WERI-Rb-1 (cell line): ENCODE measurements around the gene SLC23A2.
"Not testable (repeated sequence)": the region's sequence is repeated elsewhere in the genome, so short reads cannot be mapped to it uniquely, and the experiment has no call there.

Experiments
- DNase-seq: peaks from one replicate; pipeline ENCODE4 v3.0.0-alpha.2; 2020
- H3K27ac ChIP-seq: fragments of 250-450 bp; sonication (Bioruptor Pico); 2 replicates; pipeline ENCODE4 v1.5.1; 2020; ENCODE audit warnings: mild to moderate bottlenecking, moderate library complexity
- H3K27me3 ChIP-seq: fragments of 250-450 bp; sonication (Bioruptor Pico); 2 replicates; pipeline ENCODE4 v1.5.1; 2021; ENCODE audit warnings: mild to moderate bottlenecking, low read depth, moderate library complexity; ENCODE audit not compliant: insufficient read depth, severe bottlenecking
- H3K36me3 ChIP-seq: fragments of 250-450 bp; sonication (Bioruptor Pico); 2 replicates; pipeline ENCODE4 v1.5.1; 2020; ENCODE audit warnings: mild to moderate bottlenecking, moderate library complexity
- H3K4me3 ChIP-seq: 2 replicates; pipeline ENCODE4 v1.5.1; 2011; ENCODE audit warnings: low read depth, mild to moderate bottlenecking, control low read depth, low read length
- H3K9me3 ChIP-seq: fragments of 250-450 bp; sonication (Bioruptor Pico); 2 replicates; pipeline ENCODE4 v1.5.1; 2021; ENCODE audit warnings: mild to moderate bottlenecking, moderate library complexity; ENCODE audit not compliant: severe bottlenecking
- CTCF ChIP-seq: IDR thresholded peaks from 2 replicates; pipeline ENCODE4 v1.5.1; 2011; ENCODE audit warnings: low read depth, mild to moderate bottlenecking, control low read depth, inconsistent platforms, low read length

SLC23A2 gene

GRCh38 chr20:4978050-4978918, 23.0 kb downstream of the SLC23A2 start:
- Histone ChIP-seq H3K4me3 (peak overlapping the region; percentile 11), H3K27me3 (no peaks in the 10 kb centered on the region), H3K36me3 (no peaks in the 10 kb centered on the region), H3K9me3 (no peaks in the 10 kb centered on the region), H3K27ac (peak overlapping the region; percentile 56)
- DNase-seq, result peak; percentile 46
- no peak for TF ChIP-seq CTCF

GRCh38 chr20:4976014-4976413, 25.3 kb downstream of the SLC23A2 start:
- DNase-seq, H3K36me3 ChIP-seq, H3K27me3 ChIP-seq, H3K9me3 ChIP-seq, H3K27ac ChIP-seq, H3K4me3 ChIP-seq: not testable (repeated sequence)

- H3K27ac ChIP-seq, result no peak overlapping the region
- no peak overlapping the region for H3K4me3 ChIP-seq
- peaks cover 15% of the 10 kb centered on the region for H3K36me3 ChIP-seq
- no peaks in the 10 kb centered on the region for H3K27me3 ChIP-seq
- DNase-seq, result no peak
- TF ChIP-seq CTCF, result no peak
- no peaks in the 10 kb centered on the region for H3K9me3 ChIP-seq
These were observed 27.8 kb downstream of the SLC23A2 start for GRCh38 chr20:4973330-4974097.

GRCh38 chr20:4972506-4973251, 28.6 kb downstream of the SLC23A2 start:
- Histone ChIP-seq H3K4me3 (no peak overlapping the region), H3K36me3 (peaks cover 23% of the 10 kb centered on the region), H3K27me3 (no peaks in the 10 kb centered on the region), H3K27ac (no peak overlapping the region), H3K9me3 (no peaks in the 10 kb centered on the region)
- TF ChIP-seq CTCF, result no peak
- no peak for DNase-seq

GRCh38 chr20:4971064-4971463, 30.2 kb downstream of the SLC23A2 start:
- Histone ChIP-seq H3K27me3 (no peaks in the 10 kb centered on the region), H3K4me3 (no peak overlapping the region), H3K27ac (no peak overlapping the region), H3K9me3 (no peaks in the 10 kb centered on the region), H3K36me3 (peaks cover 27% of the 10 kb centered on the region)
- no peak for DNase-seq
- no peak for TF ChIP-seq CTCF
